Naive B cell (primary cell): ENCODE measurements around the gene GPRC5D. TPM values are rescaled to one million over a fixed set of nuclear protein-coding genes. Genes with fewer than 3 reads are reported as not detected.
A peak's percentile ranks its signal among the peaks of the same experiment; 100 is the strongest.

Experiments
- ATAC-seq, 2 donors: fragments of 150-1000 bp; cut with Tn5 transposase; 2 replicates each; pipeline ENCODE4 v1.10.0; 2021; ENCODE audit warnings: low read depth in 2 of 2, mild to moderate bottlenecking in 2 of 2, moderate library complexity in 2 of 2
- DNase-seq: peaks from one replicate; pipeline ENCODE4 v3.0.0; 2022
- H3K27ac Mint-ChIP-seq, 6 donors: one replicate each; pipeline ENCODE4 v1.8.0; 2020 to 2022; ENCODE audit warnings: mild to moderate bottlenecking in 6 of 6, mixed read lengths in 6 of 6, moderate library complexity in 5 of 6, inconsistent platforms in 2 of 6
- H3K27me3 Mint-ChIP-seq, 3 donors: one replicate each; pipeline ENCODE4 v1.8.0; 2021 to 2022; ENCODE audit warnings: mixed read lengths in 3 of 3, mild to moderate bottlenecking in 1 of 3
- H3K36me3 Mint-ChIP-seq, 2 donors: one replicate each; pipeline ENCODE4 v1.8.0; 2020 to 2022; ENCODE audit warnings: mixed read lengths in 2 of 2, inconsistent platforms in 1 of 2, mild to moderate bottlenecking in 1 of 2
- H3K4me1 Mint-ChIP-seq, 3 donors: one replicate each; pipeline ENCODE4 v1.8.0; 2020 to 2022; ENCODE audit warnings: mixed read lengths in 3 of 3, inconsistent platforms in 1 of 3, mild to moderate bottlenecking in 1 of 3, moderate library complexity in 1 of 3
- H3K4me3 Mint-ChIP-seq, 8 donors: one replicate each; pipeline ENCODE4 v1.8.0; 2020 to 2022; ENCODE audit warnings: mild to moderate bottlenecking in 8 of 8, mixed read lengths in 8 of 8, moderate library complexity in 8 of 8, inconsistent platforms in 2 of 8
- H3K9me3 Mint-ChIP-seq, 7 donors: one replicate each; pipeline ENCODE4 v1.8.0; 2020 to 2022; ENCODE audit warnings: mixed read lengths in 7 of 7, mild to moderate bottlenecking in 5 of 7, inconsistent platforms in 2 of 7, moderate library complexity in 1 of 7
- polyA plus RNA-seq, 6 donors: library from polyadenylated mRNA; unstranded; fragments of 300-500 nt; fragmentation: Illumina TruSeq; gene quantifications; one replicate each; pipeline ENCODE4 v1.2.3, GENCODE V29; 2021; ENCODE audit warnings: low read depth in 6 of 6

Gene GPRC5D
- under 1 TPM in 1 of 6 donors, not detected in 5; 0.32 TPM for polyA plus RNA-seq

- peak within 1 kb of the TSS in 2 of 6 donors; percentile 60 to 85 for H3K27ac Mint-ChIP-seq
- peaks cover 0 to 25% (median 15%) of the 10 kb centered on the region in 3 donors for H3K27me3 Mint-ChIP-seq
- H3K36me3 Mint-ChIP-seq, result no peaks in the 10 kb centered on the region
- DNase-seq (no peak), ATAC-seq (no peak)
- peaks cover 0 to 5% (median 0%) of the 10 kb centered on the region in 3 donors for H3K4me1 Mint-ChIP-seq
- no peak within 1 kb of the TSS for H3K4me3 Mint-ChIP-seq
- H3K9me3 Mint-ChIP-seq, result peaks cover 0 to 5% (median 0%) of the 10 kb centered on the region in 7 donors
Observed at GRCh38 chr12:12952036-12952435, at the start of gene GPRC5D. Gene GPRC5D (minus strand): TSS chr12:12952170. CDS start chr12:12950384, 1,786 bp downstream.

- no peaks in the 10 kb centered on the region for H3K9me3 Mint-ChIP-seq
- DNase-seq (no peak), ATAC-seq (no peak)
- H3K27ac Mint-ChIP-seq, result peak overlapping the region in 3 of 6 donors; percentile 56 to 77 (median 70)
- H3K36me3 Mint-ChIP-seq, result no peaks in the 10 kb centered on the region
- peaks cover 26 to 39% (median 27%) of the 10 kb centered on the region in 3 donors for H3K4me1 Mint-ChIP-seq
- H3K27me3 Mint-ChIP-seq, result peaks cover 0 to 7% (median 0%) of the 10 kb centered on the region in 3 donors
- H3K4me3 Mint-ChIP-seq, result peak overlapping the region; percentile 84 to 99 (median 92)
Observed at GRCh38 chr12:13001775-13002040, 49.7 kb upstream of the GPRC5D start.

GRCh38 chr12:13000925-13001774 is 49.2 kb upstream of the GPRC5D start:
- peak overlapping the region; percentile 78 to 98 (median 90) for H3K27ac Mint-ChIP-seq
- ATAC-seq, result peak; percentile 22 to 26

GRCh38 chr12:13000616-13000924 is 48.6 kb upstream of the GPRC5D start:
- peak overlapping the region; percentile 89 to 99 (median 94) for H3K4me3 Mint-ChIP-seq
- peaks cover 26 to 39% (median 27%) of the 10 kb centered on the region in 3 donors for H3K4me1 Mint-ChIP-seq
- no peak for DNase-seq

More at GRCh38 chr12:13000925-13001774, 49.2 kb upstream of the GPRC5D start:
- DNase-seq, result peak; percentile 53
- no peaks in the 10 kb centered on the region for H3K9me3 Mint-ChIP-seq
- no peaks in the 10 kb centered on the region for H3K36me3 Mint-ChIP-seq
- H3K4me1 Mint-ChIP-seq, result peaks cover 26 to 39% (median 27%) of the 10 kb centered on the region in 3 donors
- peak overlapping the region; percentile 89 to 99 (median 94) for H3K4me3 Mint-ChIP-seq
- peaks cover 0 to 7% (median 0%) of the 10 kb centered on the region in 3 donors for H3K27me3 Mint-ChIP-seq

GRCh38 chr12:12999959-13000615 is 48.1 kb upstream of the GPRC5D start, which contains the start of gene HEBP1:
Gene HEBP1 (minus strand): TSS chr12:13000265. CDS start chr12:13000114, 151 bp downstream.
- no peaks in the 10 kb centered on the region for H3K9me3 Mint-ChIP-seq
- H3K4me3 Mint-ChIP-seq, result peak within 1 kb of the TSS; percentile 89 to 99 (median 94)
- H3K27ac Mint-ChIP-seq, result peak within 1 kb of the TSS; percentile 78 to 98 (median 90)
- H3K4me1 Mint-ChIP-seq, result peaks cover 26 to 39% (median 27%) of the 10 kb centered on the region in 3 donors
- DNase-seq (peak; percentile 93), ATAC-seq (peak; percentile 82 to 87)
- peaks cover 0 to 7% (median 0%) of the 10 kb centered on the region in 3 donors for H3K27me3 Mint-ChIP-seq
- H3K36me3 Mint-ChIP-seq, result no peaks in the 10 kb centered on the region

More at GRCh38 chr12:13000616-13000924, 48.6 kb upstream of the GPRC5D start:
- peaks cover 0 to 7% (median 0%) of the 10 kb centered on the region in 3 donors for H3K27me3 Mint-ChIP-seq
- no peaks in the 10 kb centered on the region for H3K36me3 Mint-ChIP-seq
- ATAC-seq, result peak; percentile 34 to 38
- peak overlapping the region; percentile 78 to 98 (median 90) for H3K27ac Mint-ChIP-seq
- H3K9me3 Mint-ChIP-seq, result no peaks in the 10 kb centered on the region

GRCh38 chr12:12999271-12999958 is 47.4 kb upstream of the GPRC5D start:
- Mint-ChIP-seq H3K4me3 (peak overlapping the region; percentile 89 to 99 (median 94)), H3K4me1 (peaks cover 26 to 39% (median 27%) of the 10 kb centered on the region in 3 donors), H3K27ac (peak overlapping the region; percentile 61 to 96 (median 85)), H3K9me3 (no peaks in the 10 kb centered on the region), H3K27me3 (peaks cover 0 to 7% (median 0%) of the 10 kb centered on the region in 3 donors), H3K36me3 (no peaks in the 10 kb centered on the region)
- ATAC-seq (no peak), DNase-seq (no peak)

GRCh38 chr12:12998248-12998647 is 46.3 kb upstream of the GPRC5D start:
- Mint-ChIP-seq H3K27ac (peak overlapping the region in 1 of 6 donors; percentile 28), H3K36me3 (no peaks in the 10 kb centered on the region), H3K4me1 (peaks cover 29 to 44% (median 30%) of the 10 kb centered on the region in 3 donors), H3K9me3 (peaks cover 0 to 1% (median 0%) of the 10 kb centered on the region in 7 donors), H3K4me3 (peak overlapping the region in 1 of 8 donors; percentile 99), H3K27me3 (peaks cover 0 to 7% (median 0%) of the 10 kb centered on the region in 3 donors)
- no peak for DNase-seq
- ATAC-seq, result no peak

GRCh38 chr12:12997734-12998133 is 45.8 kb upstream of the GPRC5D start:
- Mint-ChIP-seq H3K4me1 (peaks cover 34 to 49% (median 35%) of the 10 kb centered on the region in 3 donors), H3K4me3 (peak overlapping the region in 1 of 8 donors; percentile 99), H3K9me3 (peaks cover 0 to 3% (median 0%) of the 10 kb centered on the region in 7 donors), H3K27me3 (peaks cover 0 to 3% (median 0%) of the 10 kb centered on the region in 3 donors), H3K27ac (no peak overlapping the region), H3K36me3 (no peaks in the 10 kb centered on the region)
- DNase-seq (no peak), ATAC-seq (no peak)

GRCh38 chr12:12997156-12997555 is 45.2 kb upstream of the GPRC5D start:
- ATAC-seq, result no peak
- H3K36me3 Mint-ChIP-seq, result no peaks in the 10 kb centered on the region
- peak overlapping the region in 2 of 6 donors; percentile 3 to 13 for H3K27ac Mint-ChIP-seq
- no peaks in the 10 kb centered on the region for H3K27me3 Mint-ChIP-seq
- peak overlapping the region in 1 of 8 donors; percentile 99 for H3K4me3 Mint-ChIP-seq
- no peak for DNase-seq
- H3K9me3 Mint-ChIP-seq, result peaks cover 0 to 3% (median 0%) of the 10 kb centered on the region in 7 donors
- H3K4me1 Mint-ChIP-seq, result peaks cover 37 to 51% (median 40%) of the 10 kb centered on the region in 3 donors

GRCh38 chr12:12996209-12996608 is 44.2 kb upstream of the GPRC5D start:
- peaks cover 0 to 3% (median 0%) of the 10 kb centered on the region in 7 donors for H3K9me3 Mint-ChIP-seq
- H3K36me3 Mint-ChIP-seq, result no peaks in the 10 kb centered on the region
- H3K4me3 Mint-ChIP-seq, result no peak overlapping the region
- no peak for ATAC-seq
- no peaks in the 10 kb centered on the region for H3K27me3 Mint-ChIP-seq
- no peak for DNase-seq
- H3K4me1 Mint-ChIP-seq, result peaks cover 36 to 53% (median 37%) of the 10 kb centered on the region in 3 donors
- peak overlapping the region in 1 of 6 donors; percentile 18 for H3K27ac Mint-ChIP-seq

GRCh38 chr12:12995088-12995487 is 43.1 kb upstream of the GPRC5D start:
- no peak overlapping the region for H3K27ac Mint-ChIP-seq
- H3K4me1 Mint-ChIP-seq, result peaks cover 32 to 49% (median 33%) of the 10 kb centered on the region in 3 donors
- no peaks in the 10 kb centered on the region for H3K36me3 Mint-ChIP-seq
- no peak overlapping the region for H3K4me3 Mint-ChIP-seq
- no peak for ATAC-seq
- no peak for DNase-seq
- no peaks in the 10 kb centered on the region for H3K27me3 Mint-ChIP-seq
- peaks cover 0 to 3% (median 0%) of the 10 kb centered on the region in 7 donors for H3K9me3 Mint-ChIP-seq

GRCh38 chr12:12993367-12993766 is 41.4 kb upstream of the GPRC5D start:
- ATAC-seq (no peak), DNase-seq (no peak)
- Mint-ChIP-seq H3K36me3 (no peaks in the 10 kb centered on the region), H3K9me3 (peaks cover 0 to 3% (median 0%) of the 10 kb centered on the region in 7 donors), H3K4me1 (peaks cover 20 to 35% (median 23%) of the 10 kb centered on the region in 3 donors), H3K4me3 (peak overlapping the region in 7 of 8 donors; percentile 3 to 87 (median 62)), H3K27ac (peak overlapping the region in 3 of 6 donors; percentile 47 to 95 (median 94)), H3K27me3 (no peaks in the 10 kb centered on the region)
